IMR-90 (cell line): Measurements from ENCODE around the gene PIAS4. TPM values are rescaled to one million over a fixed set of nuclear protein-coding genes. Genes with fewer than 3 reads are reported as not detected.

Experiments
- ATAC-seq: fragments of 200-7000 bp; cut with Tn5 transposase; 2 replicates; pipeline ENCODE4 v1.9.1; 2020; ENCODE audit warnings: low read depth, mild to moderate bottlenecking, moderate library complexity
- BruUV-seq: library from RNA; stranded (reverse); fragments of 400-500 nt; replicated peaks from 2 replicates; lab custom pipeline; 2021; lab: Mats Ljungman, UMichigan
- CTCF ChIA-PET: fragments of 300-600 bp; formaldehyde crosslinking; extraction: SDS; loops from one replicate; lab custom pipeline; 2021; ENCODE audit warnings: antibody characterized with exemption; lab: Yijun Ruan, JAX
- POLR2A ChIA-PET: fragments of 300-600 bp; sonication (Branson Sonifier 250); formaldehyde crosslinking; loops from one replicate; lab custom pipeline; 2022; ENCODE audit warnings: antibody characterized with exemption; ENCODE audit not compliant: unreplicated experiment; lab: Charles Lee
- DNase-seq: peaks from one replicate; pipeline ENCODE4 v3.0.0; 2013
- H2AFZ ChIP-seq: replicated peaks from 2 replicates; pipeline ENCODE3; 2013; ENCODE audit warnings: low read length, mild to moderate bottlenecking; ENCODE audit not compliant: poor library complexity
- H2AK5ac ChIP-seq: 2 replicates; pipeline ENCODE4 v1.6.1; 2013; ENCODE audit warnings: low read depth, low read length, inconsistent platforms
- H2AK9ac ChIP-seq: replicated peaks from 2 replicates; pipeline ENCODE3; 2013; ENCODE audit warnings: mild to moderate bottlenecking, low read depth, low read length, moderate library complexity; ENCODE audit not compliant: poor library complexity
- H2BK120ac ChIP-seq: 2 replicates; pipeline ENCODE4 v1.6.1; 2013; ENCODE audit warnings: low read depth, low read length, inconsistent platforms
- H2BK15ac ChIP-seq: 3 replicates; pipeline ENCODE4 v1.6.1; 2013; ENCODE audit warnings: low read depth, low read length, inconsistent platforms
- H2BK20ac ChIP-seq: 2 replicates; pipeline ENCODE4 v1.6.1; 2013; ENCODE audit warnings: low read depth, mild to moderate bottlenecking, inconsistent platforms, low read length, moderate library complexity
- H2BK5ac ChIP-seq: 2 replicates; pipeline ENCODE4 v1.6.1; 2013; ENCODE audit warnings: mild to moderate bottlenecking, low read depth, low read length, inconsistent platforms; ENCODE audit not compliant: poor library complexity, severe bottlenecking
- H3K14ac ChIP-seq: replicated peaks from 2 replicates; pipeline ENCODE4 v1.6.1; 2013; ENCODE audit warnings: low read depth, low read length, inconsistent platforms
- H3K18ac ChIP-seq: 2 replicates; pipeline ENCODE4 v1.6.1; 2013; ENCODE audit warnings: low read depth, low read length, control low read depth
- H3K23ac ChIP-seq: 2 replicates; pipeline ENCODE4 v1.6.1; 2013; ENCODE audit warnings: low read depth, low read length, inconsistent platforms
- H3K27ac ChIP-seq: 2 replicates; pipeline ENCODE4 v1.5.1; 2013; ENCODE audit warnings: mild to moderate bottlenecking, control low read depth, low read length; ENCODE audit not compliant: insufficient read depth
- H3K27me3 ChIP-seq: 2 replicates; pipeline ENCODE4 v1.6.1; 2013; ENCODE audit warnings: low read length; ENCODE audit not compliant: control insufficient read depth, insufficient read depth
- H3K36me3 ChIP-seq: 2 replicates; pipeline ENCODE4 v1.6.1; 2013; ENCODE audit warnings: low read length, mixed read lengths; ENCODE audit not compliant: control insufficient read depth, insufficient read depth
- H3K4ac ChIP-seq: 2 replicates; pipeline ENCODE4 v1.6.1; 2013; ENCODE audit warnings: low read depth, low read length, inconsistent platforms
- H3K4me1 ChIP-seq: 2 replicates; pipeline ENCODE4 v1.6.1; 2013; ENCODE audit warnings: low read length, mixed read lengths; ENCODE audit not compliant: control insufficient read depth, insufficient read depth
- H3K4me2 ChIP-seq: 2 replicates; pipeline ENCODE4 v1.6.1; 2013; ENCODE audit warnings: low read depth, mild to moderate bottlenecking, control low read depth, low read length, moderate library complexity
- H3K4me3 ChIP-seq: 2 replicates; pipeline ENCODE4 v1.5.1; 2013; ENCODE audit warnings: low read depth, mild to moderate bottlenecking, control low read depth, low read length, moderate library complexity; ENCODE audit not compliant: insufficient read depth
- H3K56ac ChIP-seq: 2 replicates; pipeline ENCODE4 v1.6.1; 2013; ENCODE audit warnings: low read length, inconsistent platforms; ENCODE audit not compliant: insufficient read depth; ENCODE audit errors: extremely low read depth
- H3K79me1 ChIP-seq, 2 experiments: 2 replicates each; pipeline ENCODE4 v1.6.1; 2013; ENCODE audit warnings: low read length in 2 of 2, inconsistent platforms in 1 of 2, low read depth in 1 of 2
- H3K9ac ChIP-seq: 2 replicates; pipeline ENCODE4 v1.6.1; 2013; ENCODE audit warnings: low read depth, low read length, control low read depth
- H3K9me1 ChIP-seq: 2 replicates; pipeline ENCODE4 v1.6.1; 2013; ENCODE audit warnings: low read length, inconsistent platforms; ENCODE audit not compliant: insufficient read depth
- H3K9me3 ChIP-seq: 2 replicates; pipeline ENCODE4 v1.6.1; 2013; ENCODE audit warnings: low read length; ENCODE audit not compliant: control insufficient read depth, insufficient read depth
- H4K20me1 ChIP-seq: 2 replicates; pipeline ENCODE4 v1.6.1; 2013; ENCODE audit warnings: low read length, inconsistent platforms; ENCODE audit not compliant: insufficient read depth
- H4K5ac ChIP-seq: 2 replicates; pipeline ENCODE4 v1.6.1; 2013; ENCODE audit warnings: mild to moderate bottlenecking, low read depth, low read length, control low read depth
- H4K8ac ChIP-seq, 2 experiments: 2 replicates each; pipeline ENCODE4 v1.6.1; 2013; ENCODE audit warnings: low read depth in 2 of 2, low read length in 2 of 2, control low read depth in 1 of 2, inconsistent platforms in 1 of 2
- H4K91ac ChIP-seq: 2 replicates; pipeline ENCODE4 v1.6.1; 2013; ENCODE audit warnings: low read depth, low read length, inconsistent platforms; ENCODE audit not compliant: insufficient read depth
- CEBPB ChIP-seq: IDR thresholded peaks from 2 replicates; pipeline ENCODE4 v1.6.1; 2012; ENCODE audit warnings: low read depth, low read length, improper control_type of control experiment
- CHD1 ChIP-seq: IDR thresholded peaks from 2 replicates; pipeline ENCODE4 v1.6.1; 2012; ENCODE audit warnings: low read depth, low read length, improper control_type of control experiment
- CTCF ChIP-seq: conservative IDR thresholded peaks from 2 replicates; pipeline ENCODE4 v1.5.1; 2012; ENCODE audit warnings: mild to moderate bottlenecking, low read depth, low read length, improper control_type of control experiment
- ELK1 ChIP-seq: fragments of 150-350 bp; IDR thresholded peaks from 2 replicates; pipeline ENCODE4 v1.6.1; 2016; ENCODE audit warnings: low read depth, mild to moderate bottlenecking, low read length, moderate library complexity, borderline replicate concordance
- MAFK ChIP-seq: IDR thresholded peaks from 2 replicates; pipeline ENCODE4 v1.6.1; 2012; ENCODE audit warnings: low read depth, low read length, improper control_type of control experiment
- RAD21 ChIP-seq: IDR thresholded peaks from 2 replicates; pipeline ENCODE4 v1.6.1; 2012; ENCODE audit warnings: low read length, improper control_type of control experiment
- RCOR1 ChIP-seq: IDR thresholded peaks from 2 replicates; pipeline ENCODE4 v1.6.1; 2012; ENCODE audit warnings: mild to moderate bottlenecking, low read length, improper control_type of control experiment; ENCODE audit not compliant: insufficient replicate concordance
- RFX5 ChIP-seq: IDR thresholded peaks from 2 replicates; pipeline ENCODE4 v1.8.0; 2012; ENCODE audit warnings: low read depth, mild to moderate bottlenecking, low read length, moderate library complexity
- SMC3 ChIP-seq: fragments of 150-350 bp; IDR thresholded peaks from 2 replicates; pipeline ENCODE4 v1.6.1; 2016; ENCODE audit warnings: low read depth, mild to moderate bottlenecking, antibody characterized with exemption, low read length, moderate library complexity
- WGBS, 2 experiments: methylation state at CpG; one replicate each; pipeline versions ENCODE4 v1.1.5 to v1.1.7; 2013; ENCODE audit warnings: missing lambda C conversion rate in 2 of 2; ENCODE audit not compliant: insufficient read length in 1 of 2; ENCODE audit errors: extremely low coverage in 2 of 2; 5-methylcytosine and 5-hydroxymethylcytosine counted together
- dilution Hi-C: fragments of 300-500 bp; cut with HindIII; formaldehyde crosslinking; loops from one replicate; pipeline ENCODE4 v1.14.3; 2018; ENCODE audit warnings: low sequenced_read_pairs; ENCODE audit not compliant: unreplicated experiment
- in situ Hi-C: fragments of 300-500 bp; cut with MboI; formaldehyde crosslinking; loops from 3 replicates; pipeline ENCODE4 v1.14.3; 2019; ENCODE audit warnings: low sequenced_read_pairs, inconsistent platforms, mixed read lengths
- intact Hi-C: fragments of 100-400 bp; cut with micrococcal nuclease; formaldehyde crosslinking; loops from 2 replicates; pipeline ENCODE4 v1.10.0; 2022
- polyA plus RNA-seq, 3 experiments: library from polyadenylated mRNA; depleted of rRNA; stranded (reverse); fragments of >200 nt; gene quantifications; 2 replicates each; pipeline ENCODE4 v1.2.3, GENCODE V29; 2012; ENCODE audit warnings: low replicate concordance in 1 of 3
- total RNA-seq: library from RNA; depleted of rRNA; stranded (reverse); fragments of >200 nt; gene quantifications from 2 replicates; pipeline ENCODE4 v1.2.3, GENCODE V29; 2012

Gene PIAS4
- total and polyA plus RNA-seq, 2 of the 4 experiments (the other 2 are of a cell fraction) = 12.1 to 13.6 TPM

- no peak for TF ChIP-seq MAFK
These were observed 52.5 kb downstream of the PIAS4 start (continued) for GRCh38 chr19:4059891-4060620.

- H3K9me1 ChIP-seq = no peaks in the 10 kb centered on the region
- H3K4ac ChIP-seq = no peak overlapping the region
- intact Hi-C loops (no loop called here), dilution Hi-C loops (no loop called here), in situ Hi-C loops (no loop called here)
- ATAC-seq = no peak
- H3K4me3 ChIP-seq = no peak overlapping the region
- H2AK5ac ChIP-seq = peak overlapping the region; percentile 4; the same call in 1 of the 2 replicates
- H3K4me1 ChIP-seq = peaks cover 45% of the 10 kb centered on the region
- H3K56ac ChIP-seq = no peak overlapping the region
- peaks cover 3 to 43% of the 10 kb centered on the region in 2 experiments; a peak in 3 of 4 replicates for H3K79me1 ChIP-seq
- H2AFZ ChIP-seq = no peak overlapping the region
- BruUV-seq = no TSS peak
- no peak overlapping the region for H3K23ac ChIP-seq
- H3K14ac ChIP-seq = no peak overlapping the region
- no peak overlapping the region for H4K5ac ChIP-seq
- H4K8ac ChIP-seq = no peak overlapping the region; a peak in 1 of 4 replicates
- no peaks in the 10 kb centered on the region for H3K9me3 ChIP-seq
- peak overlapping the region; percentile 68; the same call in 1 of the 2 replicates for H3K27ac ChIP-seq
- peaks cover 89% of the 10 kb centered on the region for H4K20me1 ChIP-seq
- H4K91ac ChIP-seq = no peak overlapping the region
- H2BK15ac ChIP-seq = no peak overlapping the region
- no peak overlapping the region for H3K4me2 ChIP-seq
- TF ChIP-seq RCOR1 (no peak), RAD21 (no peak), CEBPB (no peak), RFX5 (no peak), SMC3 (no peak), CHD1 (no peak), CTCF (no peak), ELK1 (no peak)
- ChIA-PET CTCF (no interaction called here), POLR2A (no interaction called here)
- no peak overlapping the region for H2BK120ac ChIP-seq
- H2AK9ac ChIP-seq = peak overlapping the region; percentile 44
- H2BK20ac ChIP-seq = no peak overlapping the region
- no peak overlapping the region for H3K9ac ChIP-seq
- WGBS, 2 experiments = 94% methylated on average over 3 of the region's 16 CpGs; no CpG with 5 or more reads in 1 of the 2 experiments
- peaks cover 25% of the 10 kb centered on the region for H3K36me3 ChIP-seq
- H3K18ac ChIP-seq = no peak overlapping the region
- no peaks in the 10 kb centered on the region for H3K27me3 ChIP-seq
- H2BK5ac ChIP-seq = peak overlapping the region; percentile 32
- no peak for DNase-seq
These were observed 53.2 kb downstream of the PIAS4 start for GRCh38 chr19:4060621-4061177.
